ENCODE measurements around the gene RAD23B. TPM values are rescaled to one million over a fixed set of nuclear protein-coding genes. Genes with fewer than 3 reads are reported as not detected.
A peak's percentile ranks its signal among the peaks of the same experiment; 100 is the strongest.
"Not testable (repeated sequence)": the region's sequence is repeated elsewhere in the genome, so short reads cannot be mapped to it uniquely, and the experiment has no call there.

Gene RAD23B
- total RNA-seq, 2 donors from 2014 or later: 64.8 to 75.8 TPM

DNA sequence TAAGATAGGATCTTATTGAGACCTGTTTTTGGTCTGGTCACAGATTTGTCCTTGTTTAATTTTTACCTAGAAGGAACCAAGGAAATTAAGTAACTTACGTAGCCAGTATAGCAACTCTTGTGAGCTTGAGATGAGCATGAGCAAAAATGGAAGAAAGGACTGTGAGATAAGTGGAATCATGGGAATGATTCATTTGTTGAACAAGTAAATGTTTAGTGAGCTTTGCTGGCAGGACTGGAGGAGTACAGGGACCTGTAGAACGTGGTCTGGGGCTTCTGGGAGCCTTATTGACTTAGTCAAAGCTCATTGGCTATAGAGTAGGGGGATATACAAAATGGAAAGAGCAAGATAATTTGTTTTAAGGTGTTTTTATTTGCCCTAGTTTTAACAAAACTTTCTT lies 3.0 kb downstream of the RAD23B start:
- ATAC-seq (no peak), DNase-seq (no peak)
- Mint-ChIP-seq H3K4me1 (peaks cover 50% of the 10 kb centered on the region), H3K4me3 (peak overlapping the region; percentile 52), H3K36me3 (ENCODE audit: low read depth) (no peaks in the 10 kb centered on the region), H3K27ac (peak overlapping the region; percentile 91), H3K27me3 (peaks cover 2% of the 10 kb centered on the region)
- H3K9me3 ChIP-seq (ENCODE audit: control insufficient read depth, low read length, poor library complexity, severe bottlenecking): no peaks in the 10 kb centered on the region

DNA sequence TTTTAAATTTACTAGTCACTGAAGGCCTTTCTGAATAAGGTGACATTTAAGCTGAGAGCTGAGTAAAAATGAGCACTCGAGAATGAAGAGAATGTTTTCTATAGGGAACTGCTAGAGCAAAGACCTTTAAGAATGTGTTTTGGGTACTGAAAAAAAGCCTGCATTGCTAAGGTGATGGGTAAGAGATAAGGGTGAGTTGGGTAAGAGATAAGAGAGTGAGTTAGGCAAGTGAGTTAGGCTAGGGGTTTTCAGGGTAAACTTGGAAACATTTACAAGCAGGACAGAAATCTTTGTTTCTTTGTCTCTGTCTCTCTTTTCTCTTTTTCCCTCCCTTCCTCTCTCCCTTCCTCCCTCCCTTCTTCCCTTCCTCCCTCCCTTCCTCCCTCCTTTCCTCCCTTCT lies 5.6 kb downstream of the RAD23B start:
- no peaks in the 10 kb centered on the region for H3K9me3 ChIP-seq (ENCODE audit: control insufficient read depth, low read length, poor library complexity, severe bottlenecking)
- Mint-ChIP-seq H3K4me1 (peaks cover 50% of the 10 kb centered on the region), H3K27ac (peak overlapping the region; percentile 82), H3K27me3 (no peaks in the 10 kb centered on the region), H3K4me3 (no peak overlapping the region), H3K36me3 (ENCODE audit: low read depth) (no peaks in the 10 kb centered on the region)
- DNase-seq: no peak
- ATAC-seq: no peak

DNA sequence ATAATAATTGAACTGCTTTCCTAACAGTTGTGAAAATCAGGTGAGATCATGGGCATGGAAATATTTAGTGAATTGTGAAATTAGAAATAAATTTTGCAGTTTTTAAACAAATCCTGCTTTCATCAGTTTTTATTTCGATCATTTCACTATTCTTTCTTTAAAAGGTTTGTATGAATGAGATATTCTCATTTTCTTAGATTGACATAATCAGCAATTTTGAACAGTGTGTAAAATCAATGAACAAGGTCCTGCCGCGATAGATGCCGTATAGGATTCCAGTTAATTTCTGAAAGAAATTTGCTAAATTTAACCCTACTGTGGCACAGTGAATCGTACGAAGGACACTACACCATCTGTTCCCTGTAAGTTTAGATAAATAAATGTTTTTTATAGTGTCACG lies 7.5 kb downstream of the RAD23B start:
- no peak for ATAC-seq
- Mint-ChIP-seq H3K4me1 (peaks cover 60% of the 10 kb centered on the region), H3K27ac (peak overlapping the region; percentile 82), H3K36me3 (ENCODE audit: low read depth) (no peaks in the 10 kb centered on the region), H3K4me3 (no peak overlapping the region), H3K27me3 (no peaks in the 10 kb centered on the region)
- DNase-seq: no peak
- no peaks in the 10 kb centered on the region for H3K9me3 ChIP-seq (ENCODE audit: control insufficient read depth, low read length, poor library complexity, severe bottlenecking)

DNA sequence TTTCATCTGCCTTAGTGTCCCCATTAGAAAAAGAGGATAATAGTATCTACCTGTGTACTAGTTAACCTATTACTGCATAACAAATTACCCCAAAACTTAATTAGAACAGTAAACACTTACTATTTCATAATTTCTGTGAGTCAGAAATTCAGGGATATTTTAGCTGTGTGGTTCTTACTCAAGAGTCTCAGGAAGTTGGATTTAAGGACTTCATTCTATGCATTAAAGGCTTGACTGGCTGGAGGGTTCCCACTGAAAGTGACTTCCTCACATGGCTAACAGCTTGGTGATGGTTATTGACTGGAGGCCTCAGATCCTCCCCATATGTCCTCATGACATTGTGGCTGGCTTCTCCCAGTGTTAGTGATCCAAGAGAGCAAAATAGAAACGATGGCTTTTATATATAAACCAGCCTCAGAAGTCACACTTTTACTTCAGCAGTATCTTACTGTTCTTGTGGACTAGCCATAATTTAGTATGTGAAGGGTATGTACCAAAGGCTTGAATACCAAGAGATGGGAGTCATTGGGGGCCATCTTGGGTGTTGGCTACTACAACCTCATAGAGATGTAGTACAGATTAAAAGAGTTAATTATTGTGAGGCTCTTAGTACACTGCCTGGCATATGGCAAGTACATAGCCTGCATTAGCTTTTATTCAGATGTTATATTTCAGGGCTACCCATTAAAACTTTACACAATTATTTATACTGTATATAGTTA lies 9.9 kb downstream of the RAD23B start:
- no peaks in the 10 kb centered on the region for H3K9me3 ChIP-seq (ENCODE audit: control insufficient read depth, low read length, poor library complexity, severe bottlenecking)
- ATAC-seq (no peak), DNase-seq (no peak)
- Mint-ChIP-seq H3K4me1 (peaks cover 56% of the 10 kb centered on the region), H3K36me3 (ENCODE audit: low read depth) (no peaks in the 10 kb centered on the region), H3K27me3 (no peaks in the 10 kb centered on the region), H3K4me3 (no peak overlapping the region), H3K27ac (peak overlapping the region; percentile 9)

DNA sequence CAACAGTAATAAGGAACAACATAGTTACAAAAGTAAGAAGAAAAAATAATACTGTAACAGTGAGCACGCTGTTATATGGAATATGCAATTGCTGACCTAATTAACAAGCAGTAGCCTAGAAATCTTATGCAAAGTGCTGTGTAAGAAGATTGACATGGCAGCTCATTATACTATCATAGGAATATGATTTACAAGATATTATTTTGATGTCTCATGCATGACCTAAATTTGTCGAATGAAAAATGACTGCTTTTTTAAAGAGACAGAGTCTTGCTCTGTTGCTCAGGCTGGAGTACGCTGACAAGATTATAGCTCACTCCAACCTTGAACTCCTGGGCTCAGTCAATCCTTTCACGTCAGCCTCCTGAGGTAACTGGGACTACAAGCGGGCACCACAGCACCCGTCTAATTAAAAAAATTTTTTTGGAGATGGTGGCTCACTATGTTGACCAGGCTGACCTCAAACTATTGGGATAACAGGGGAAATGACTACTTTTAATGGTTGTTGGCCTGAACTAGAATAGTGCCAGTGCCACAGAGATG lies 10.5 kb downstream of the RAD23B start:
- ATAC-seq: no peak
- Mint-ChIP-seq H3K4me3 (no peak overlapping the region), H3K27ac (peak overlapping the region; percentile 9), H3K27me3 (no peaks in the 10 kb centered on the region), H3K4me1 (peaks cover 54% of the 10 kb centered on the region), H3K36me3 (ENCODE audit: low read depth) (no peaks in the 10 kb centered on the region)
- H3K9me3 ChIP-seq (ENCODE audit: control insufficient read depth, low read length, poor library complexity, severe bottlenecking): no peaks in the 10 kb centered on the region
- DNase-seq: no peak

DNA sequence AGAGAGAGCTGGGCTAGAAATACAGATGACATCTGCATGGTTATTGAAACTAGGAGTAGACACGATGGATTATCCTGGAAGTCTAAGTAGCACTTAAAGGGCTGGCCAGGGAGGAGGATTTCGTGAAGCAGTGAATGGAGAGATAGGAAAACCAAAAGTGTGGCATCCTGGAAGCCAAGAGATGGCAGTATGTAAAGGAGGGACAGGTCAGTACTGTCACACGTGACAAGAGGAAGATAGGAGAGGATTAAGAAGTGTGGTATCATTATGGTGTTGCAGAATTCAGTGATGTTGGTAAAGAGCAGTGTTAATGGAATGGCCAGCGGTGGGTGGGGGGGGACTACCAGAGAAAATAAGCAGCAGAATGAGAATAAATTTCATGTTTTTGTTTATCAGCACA lies 11.7 kb downstream of the RAD23B start:
- H3K4me1 Mint-ChIP-seq: peaks cover 44% of the 10 kb centered on the region
- no peaks in the 10 kb centered on the region for H3K9me3 ChIP-seq (ENCODE audit: control insufficient read depth, low read length, poor library complexity, severe bottlenecking)

DNA sequence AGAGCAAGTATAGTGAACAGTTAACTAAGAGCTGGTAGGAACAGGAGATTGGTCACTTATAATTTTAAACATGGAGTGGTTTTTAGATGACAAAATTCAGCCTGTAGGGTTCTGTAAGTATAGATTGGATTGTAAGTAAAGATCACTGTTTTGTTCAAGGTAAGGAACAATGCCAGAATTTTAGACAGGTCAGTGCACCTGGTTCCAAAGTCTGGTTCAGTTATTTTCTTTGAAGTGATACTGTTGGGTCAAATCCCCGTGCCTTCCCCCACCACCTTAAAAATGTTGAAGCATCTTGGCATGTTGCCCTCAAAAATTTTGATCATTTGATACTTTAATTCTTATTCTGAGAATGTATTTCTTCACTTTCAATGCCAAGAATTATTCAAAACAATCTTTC lies 12.9 kb downstream of the RAD23B start:
- Mint-ChIP-seq H3K36me3 (ENCODE audit: low read depth) (no peaks in the 10 kb centered on the region), H3K4me3 (no peak overlapping the region), H3K4me1 (peaks cover 35% of the 10 kb centered on the region), H3K27ac (peak overlapping the region; percentile 79), H3K27me3 (no peaks in the 10 kb centered on the region)
- no peaks in the 10 kb centered on the region for H3K9me3 ChIP-seq (ENCODE audit: control insufficient read depth, low read length, poor library complexity, severe bottlenecking)
- ATAC-seq (no peak), DNase-seq (no peak)

More for the DNA sequence above, 11.7 kb downstream of the RAD23B start:
- Mint-ChIP-seq H3K36me3 (ENCODE audit: low read depth) (no peaks in the 10 kb centered on the region), H3K27me3 (no peaks in the 10 kb centered on the region), H3K27ac (peak overlapping the region; percentile 79), H3K4me3 (peak overlapping the region; percentile 39)
- no peak for ATAC-seq
- no peak for DNase-seq

DNA sequence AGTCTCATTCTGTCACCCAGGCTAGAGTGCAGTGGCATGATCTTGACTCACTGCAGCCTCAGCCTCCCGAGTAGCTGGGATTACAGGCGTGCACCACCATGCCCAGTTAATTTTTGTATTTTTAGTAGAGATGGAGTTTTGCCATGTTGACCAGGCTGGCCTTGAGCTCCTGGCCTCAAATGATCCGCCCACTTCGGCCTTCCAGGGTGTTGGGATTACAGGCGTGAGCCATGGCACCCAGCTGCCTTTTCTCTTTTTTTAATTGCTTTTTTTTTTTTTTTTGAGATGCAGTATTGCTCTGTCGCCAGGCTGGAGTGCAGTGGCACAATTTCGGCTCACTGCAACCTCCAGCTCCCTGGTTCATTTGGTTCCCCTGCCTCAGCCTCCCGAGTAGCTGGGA lies 13.5 kb downstream of the RAD23B start:
- H3K4me3 Mint-ChIP-seq: peak overlapping the region; percentile 31
- not testable (repeated sequence) for ATAC-seq; H3K36me3 Mint-ChIP-seq (ENCODE audit: low read depth); H3K27me3 Mint-ChIP-seq; H3K9me3 ChIP-seq (ENCODE audit: control insufficient read depth, low read length, poor library complexity, severe bottlenecking); DNase-seq
- peak overlapping the region; percentile 1 for H3K27ac Mint-ChIP-seq
- peaks cover 36% of the 10 kb centered on the region for H3K4me1 Mint-ChIP-seq

DNA sequence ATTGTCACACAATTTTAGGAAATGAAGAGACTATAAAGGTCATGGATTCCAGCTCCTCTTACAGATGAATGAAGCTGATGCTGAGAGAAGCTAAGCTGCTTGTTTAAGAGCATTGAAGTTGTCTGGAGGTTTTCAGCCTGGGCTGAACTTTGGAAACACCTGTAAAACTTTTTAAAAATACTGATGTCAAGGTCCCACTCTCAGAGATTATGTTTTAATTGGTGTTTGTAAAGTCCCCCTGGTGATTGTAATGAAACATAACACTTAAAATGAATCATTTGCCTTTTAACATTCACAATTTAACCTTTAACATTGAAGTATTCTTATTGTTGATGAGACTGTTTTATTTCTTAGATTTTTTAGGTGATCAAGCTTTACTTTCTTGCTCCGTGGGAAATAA lies 16.4 kb downstream of the RAD23B start:
- DNase-seq (no peak), ATAC-seq (peak; percentile 37)
- no peaks in the 10 kb centered on the region for H3K9me3 ChIP-seq (ENCODE audit: control insufficient read depth, low read length, poor library complexity, severe bottlenecking)
- Mint-ChIP-seq H3K4me3 (no peak overlapping the region), H3K27me3 (no peaks in the 10 kb centered on the region), H3K36me3 (ENCODE audit: low read depth) (no peaks in the 10 kb centered on the region), H3K27ac (peak overlapping the region; percentile 11), H3K4me1 (peaks cover 21% of the 10 kb centered on the region)

DNA sequence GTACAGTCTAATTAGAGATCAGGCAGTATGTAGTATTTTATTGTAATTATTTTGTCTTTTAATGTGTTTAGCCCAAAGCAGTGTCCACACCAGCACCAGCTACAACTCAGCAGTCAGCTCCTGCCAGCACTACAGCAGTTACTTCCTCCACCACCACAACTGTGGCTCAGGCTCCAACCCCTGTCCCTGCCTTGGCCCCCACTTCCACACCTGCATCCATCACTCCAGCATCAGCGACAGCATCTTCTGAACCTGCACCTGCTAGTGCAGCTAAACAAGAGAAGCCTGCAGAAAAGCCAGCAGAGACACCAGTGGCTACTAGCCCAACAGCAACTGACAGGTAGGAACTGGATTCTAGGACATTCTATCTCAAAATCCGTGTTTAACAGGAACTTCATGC lies 23.2 kb downstream of the RAD23B start:
- Mint-ChIP-seq H3K4me1 (peaks cover 39% of the 10 kb centered on the region), H3K27me3 (no peaks in the 10 kb centered on the region), H3K36me3 (ENCODE audit: low read depth) (peaks cover 11% of the 10 kb centered on the region), H3K4me3 (no peak overlapping the region), H3K27ac (peak overlapping the region; percentile 19)
- ATAC-seq: no peak
- DNase-seq: no peak
- H3K9me3 ChIP-seq (ENCODE audit: control insufficient read depth, low read length, poor library complexity, severe bottlenecking): no peaks in the 10 kb centered on the region

DNA sequence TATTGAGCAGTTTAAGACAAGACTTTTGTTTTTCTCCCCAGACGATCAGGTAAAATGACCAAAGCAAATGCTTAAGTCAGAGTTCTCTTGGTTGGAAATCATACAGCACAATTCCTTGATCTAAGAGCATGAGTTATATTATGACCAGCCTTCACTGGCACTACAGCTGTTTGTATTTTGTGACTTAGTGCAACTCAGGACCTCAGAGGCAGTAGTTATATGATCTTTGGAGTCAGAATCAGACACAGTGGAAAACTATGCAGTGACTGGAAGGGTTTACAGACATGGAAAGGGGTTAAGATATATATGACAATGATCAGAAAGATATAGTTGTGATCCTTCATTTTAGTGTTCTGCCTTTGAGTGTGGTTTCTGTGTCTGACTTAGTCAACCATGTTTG lies 24.3 kb downstream of the RAD23B start:
- H3K27me3 Mint-ChIP-seq: no peaks in the 10 kb centered on the region
- H3K4me1 Mint-ChIP-seq: peaks cover 43% of the 10 kb centered on the region
- H3K4me3 Mint-ChIP-seq: peak overlapping the region; percentile 28
- DNase-seq (no peak), ATAC-seq (no peak)
- no peaks in the 10 kb centered on the region for H3K9me3 ChIP-seq (ENCODE audit: control insufficient read depth, low read length, poor library complexity, severe bottlenecking)
- peak overlapping the region; percentile 19 for H3K27ac Mint-ChIP-seq
- peaks cover 14% of the 10 kb centered on the region for H3K36me3 Mint-ChIP-seq (ENCODE audit: low read depth)

DNA sequence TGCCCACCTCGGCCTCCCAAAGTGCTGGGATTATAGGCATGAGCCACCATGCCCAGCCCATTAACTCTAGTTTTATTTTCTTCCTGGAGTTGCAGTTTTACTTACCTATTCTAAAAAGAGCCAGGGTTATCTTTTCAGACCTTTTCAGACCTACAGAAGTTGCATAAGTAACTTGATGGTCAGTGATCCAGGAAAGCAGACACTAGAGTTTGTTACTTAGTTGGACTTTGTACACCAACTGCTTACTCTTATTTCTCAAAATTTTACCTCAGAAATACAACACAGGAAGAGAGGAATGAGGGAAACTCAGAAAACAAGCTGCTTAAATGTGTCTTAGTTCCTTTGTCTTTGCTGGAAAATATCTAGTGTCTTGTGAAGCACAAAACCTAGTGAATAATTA lies 25.4 kb downstream of the RAD23B start:
- H3K36me3 Mint-ChIP-seq (ENCODE audit: low read depth): peaks cover 17% of the 10 kb centered on the region
- ATAC-seq (no peak), DNase-seq (no peak)
- H3K27me3 Mint-ChIP-seq: no peaks in the 10 kb centered on the region
- H3K9me3 ChIP-seq (ENCODE audit: control insufficient read depth, low read length, poor library complexity, severe bottlenecking): no peaks in the 10 kb centered on the region
- H3K4me3 Mint-ChIP-seq: peak overlapping the region; percentile 33
- H3K27ac Mint-ChIP-seq: peak overlapping the region; percentile 90
- peaks cover 53% of the 10 kb centered on the region for H3K4me1 Mint-ChIP-seq

DNA sequence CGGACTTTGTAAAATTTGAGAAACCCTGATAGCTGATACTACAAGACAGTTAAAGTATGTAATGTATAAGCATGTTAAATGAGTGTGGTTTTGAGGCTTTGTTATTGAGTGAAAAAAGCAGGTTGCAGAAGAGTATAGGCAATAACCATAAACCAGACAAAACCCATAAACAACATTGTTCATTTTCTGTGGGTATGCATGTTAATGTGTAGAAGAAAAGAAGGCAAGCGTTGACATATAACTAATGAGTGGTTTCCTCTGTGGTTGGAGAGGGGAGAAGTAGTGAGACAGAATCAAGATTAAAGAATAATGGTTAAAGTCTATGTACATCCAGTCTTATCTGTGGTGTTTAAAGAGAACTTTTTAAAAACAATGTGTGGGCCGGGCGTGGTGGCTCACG lies 26.2 kb downstream of the RAD23B start:
- peak overlapping the region; percentile 10 for H3K4me3 Mint-ChIP-seq
- peaks cover 59% of the 10 kb centered on the region for H3K4me1 Mint-ChIP-seq
- H3K27me3 Mint-ChIP-seq: no peaks in the 10 kb centered on the region
- H3K36me3 Mint-ChIP-seq (ENCODE audit: low read depth): peaks cover 21% of the 10 kb centered on the region
- ATAC-seq: peak; percentile 89
- no peaks in the 10 kb centered on the region for H3K9me3 ChIP-seq (ENCODE audit: control insufficient read depth, low read length, poor library complexity, severe bottlenecking)
- no peak for DNase-seq
- peak overlapping the region; percentile 90 for H3K27ac Mint-ChIP-seq
